Lower lobe of right lung (tissue), 2 donors: ENCODE results near the gene MOSMO. TPM values are rescaled to one million over a fixed set of nuclear protein-coding genes. Genes with fewer than 3 reads are reported as not detected.

ENCODE experiments used
- ATAC-seq, 2 donors: fragments of 200-7000 bp; cut with Tn5 transposase; one replicate each; pipeline ENCODE4 v1.9.1; 2020 to 2022; ENCODE audit warnings: mild to moderate bottlenecking in 2 of 2, moderate library complexity in 2 of 2
- DNase-seq: peaks from one replicate; pipeline ENCODE4 v3.0.0-alpha.2; 2020
- H3K27ac ChIP-seq: fragments of 200-600 bp; one replicate; pipeline ENCODE4 v1.8.0; 2022
- H3K27me3 ChIP-seq: fragments of 200-600 bp; one replicate; pipeline ENCODE4 v1.8.0; 2022; ENCODE audit warnings: low read depth
- H3K36me3 ChIP-seq: fragments of 200-600 bp; one replicate; pipeline ENCODE4 v1.8.0; 2022; ENCODE audit warnings: mild to moderate bottlenecking
- H3K4me1 ChIP-seq: fragments of 200-600 bp; one replicate; pipeline ENCODE4 v1.8.0; 2022
- H3K4me3 ChIP-seq: fragments of 200-600 bp; one replicate; pipeline ENCODE4 v1.8.0; 2022; ENCODE audit warnings: mild to moderate bottlenecking
- H3K9me3 ChIP-seq: fragments of 200-600 bp; one replicate; pipeline ENCODE4 v1.8.0; 2022
- intact Hi-C: fragments of 100-400 bp; cut with DNase I; formaldehyde crosslinking; loops from one replicate; pipeline ENCODE4 v1.11.0; 2022
- total RNA-seq: library from RNA; stranded (reverse); fragmentation: NEBNext Ultra II Directional; extraction: Animal tissue kit (Norgen Biotek cat#: 25700); gene quantifications from one replicate; pipeline ENCODE4 v1.2.1, GENCODE V29; 2021
- TF ChIP-seq, protein P1 (sequence below): fragments of 200-600 bp; IDR thresholded peaks from one replicate; pipeline ENCODE4 v1.8.0; 2022; ENCODE audit warnings: antibody characterized with exemption, mild to moderate bottlenecking
- donor health status: DM: no; HTN: yes; CAD: no; lungs with severe emphysema.

The MOSMO gene
- total RNA-seq, 1 donor from 2014 or later: 15.4 TPM

DNA sequence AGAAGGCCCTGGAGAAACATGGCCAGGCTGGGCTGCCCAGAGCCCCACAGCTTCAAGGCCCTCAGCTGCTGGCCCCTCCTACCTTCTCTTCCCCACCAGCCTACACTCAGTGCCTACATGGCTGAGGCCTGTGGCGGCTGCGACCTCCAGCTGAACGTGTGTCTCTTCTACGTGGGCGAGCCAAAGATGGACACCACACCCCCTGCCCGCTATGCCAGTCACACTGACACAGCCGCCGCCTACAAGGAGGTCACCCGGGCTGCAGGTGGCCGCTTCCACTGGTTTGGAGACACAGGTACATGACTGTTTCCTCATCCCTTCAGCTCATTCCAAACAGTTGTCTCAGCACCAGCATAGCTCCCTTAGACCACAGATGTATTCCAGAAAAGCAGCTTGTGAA lies 124.9 kb downstream of the MOSMO start:
- Histone ChIP-seq H3K36me3 (no peaks in the 10 kb centered on the region), H3K27me3 (no peaks in the 10 kb centered on the region), H3K27ac (no peak overlapping the region), H3K9me3 (no peaks in the 10 kb centered on the region), H3K4me3 (no peak overlapping the region), H3K4me1 (no peaks in the 10 kb centered on the region)
- DNase-seq: no peak
- intact Hi-C loops: no loop called here
- ATAC-seq: no peak
- TF ChIP-seq, protein P1, sequence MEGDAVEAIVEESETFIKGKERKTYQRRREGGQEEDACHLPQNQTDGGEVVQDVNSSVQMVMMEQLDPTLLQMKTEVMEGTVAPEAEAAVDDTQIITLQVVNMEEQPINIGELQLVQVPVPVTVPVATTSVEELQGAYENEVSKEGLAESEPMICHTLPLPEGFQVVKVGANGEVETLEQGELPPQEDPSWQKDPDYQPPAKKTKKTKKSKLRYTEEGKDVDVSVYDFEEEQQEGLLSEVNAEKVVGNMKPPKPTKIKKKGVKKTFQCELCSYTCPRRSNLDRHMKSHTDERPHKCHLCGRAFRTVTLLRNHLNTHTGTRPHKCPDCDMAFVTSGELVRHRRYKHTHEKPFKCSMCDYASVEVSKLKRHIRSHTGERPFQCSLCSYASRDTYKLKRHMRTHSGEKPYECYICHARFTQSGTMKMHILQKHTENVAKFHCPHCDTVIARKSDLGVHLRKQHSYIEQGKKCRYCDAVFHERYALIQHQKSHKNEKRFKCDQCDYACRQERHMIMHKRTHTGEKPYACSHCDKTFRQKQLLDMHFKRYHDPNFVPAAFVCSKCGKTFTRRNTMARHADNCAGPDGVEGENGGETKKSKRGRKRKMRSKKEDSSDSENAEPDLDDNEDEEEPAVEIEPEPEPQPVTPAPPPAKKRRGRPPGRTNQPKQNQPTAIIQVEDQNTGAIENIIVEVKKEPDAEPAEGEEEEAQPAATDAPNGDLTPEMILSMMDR: no peak

Other genes starting within 250 kb of the MOSMO start
- gene NPIPB4, start 150.4 kb upstream of the MOSMO start, total RNA-seq: 129 TPM
- gene UQCRC2, start 54.8 kb upstream of the MOSMO start, total RNA-seq: 170 TPM
- gene PDZD9, start 7.0 kb upstream of the MOSMO start, total RNA-seq: not detected
- gene VWA3A, start 84.4 kb downstream of the MOSMO start, total RNA-seq: 12.3 TPM
- 0.24 TPM for gene SDR42E2, start 154.4 kb downstream of the MOSMO start, total RNA-seq
- 35.2 TPM for gene EEF2K, start 198.2 kb downstream of the MOSMO start, total RNA-seq